Tibial artery (tissue), 4 donors: ENCODE data around the gene ZNF619.

Source experiments
- DNase-seq, 2 donors: peaks; one replicate each; pipeline ENCODE4 v3.0.0-alpha.2; 2019
- H3K27ac ChIP-seq, 2 donors: fragments of 200-600 bp; sonication (generic) in 1 of 2; 1 replicate in 1 of 2; 2 replicates in 1 of 2; pipeline ENCODE4 v1.5.1; 2018 to 2019; ENCODE audit warnings: mild to moderate bottlenecking in 1 of 2
- H3K27me3 ChIP-seq, 2 donors: fragments of 200-600 bp; sonication (generic) in 1 of 2; one replicate each; pipeline versions ENCODE4 v1.5.1 to v1.6.0; 2016 to 2019
- H3K36me3 ChIP-seq, 3 donors: fragments of 200-600 bp; sonication (generic) in 2 of 3; one replicate each; pipeline ENCODE4 v1.5.1; 2016 to 2019; ENCODE audit warnings: mild to moderate bottlenecking in 2 of 3
- H3K4me1 ChIP-seq, 4 donors: fragments of 200-600 bp; sonication (generic) in 2 of 4; 1 replicate in 3 of 4; 2 replicates in 1 of 4; pipeline ENCODE4 v1.5.1; 2016 to 2019
- H3K4me3 ChIP-seq, 2 donors: fragments of 200-600 bp; sonication (generic) in 1 of 2; 1 replicate in 1 of 2; 2 replicates in 1 of 2; pipeline ENCODE4 v1.5.1; 2018 to 2019; ENCODE audit warnings: mild to moderate bottlenecking in 2 of 2
- H3K9me3 ChIP-seq, 3 donors: fragments of 200-600 bp; sonication (generic) in 1 of 3; one replicate each; pipeline ENCODE4 v1.5.1; 2016 to 2019
- CTCF ChIP-seq, 2 experiments: fragments of 200-600 bp in 1 of 2; fragments of 450-650 bp in 1 of 2; IDR thresholded peaks; one replicate each; pipeline ENCODE4 v1.5.1; 2017 to 2019; ENCODE audit warnings: antibody characterized with exemption in 2 of 2, mild to moderate bottlenecking in 1 of 2, moderate library complexity in 1 of 2
- intact Hi-C: fragments of 100-400 bp; cut with DNase I; formaldehyde crosslinking; loops from one replicate; pipeline ENCODE4 v1.15.0; 2023; ENCODE audit warnings: low total_unique reads

Gene ZNF619

GRCh38 chr3:40468018-40468417 lies 8.9 kb upstream of the ZNF619 start:
- no peaks in the 10 kb centered on the region for H3K27me3 ChIP-seq
- intact Hi-C loops, result no loop called here
- peaks cover 9 to 27% (median 17%) of the 10 kb centered on the region in 3 donors for H3K36me3 ChIP-seq
- no peak for TF ChIP-seq CTCF (IDR thresholded peaks at IDR 0.05)
- no peak for DNase-seq
- no peaks in the 10 kb centered on the region for H3K4me1 ChIP-seq
- H3K4me3 ChIP-seq, result no peak overlapping the region
- no peaks in the 10 kb centered on the region for H3K9me3 ChIP-seq
- H3K27ac ChIP-seq, result no peak overlapping the region

GRCh38 chr3:40470701-40471100 lies 6.2 kb upstream of the ZNF619 start:
- intact Hi-C loops, result no loop called here
- peaks cover 0 to 11% (median 4%) of the 10 kb centered on the region in 3 donors for H3K36me3 ChIP-seq
- no peaks in the 10 kb centered on the region for H3K27me3 ChIP-seq
- no peaks in the 10 kb centered on the region for H3K4me1 ChIP-seq
- no peak for TF ChIP-seq CTCF (IDR thresholded peaks at IDR 0.05)
- no peak overlapping the region for H3K4me3 ChIP-seq
- no peak overlapping the region for H3K27ac ChIP-seq
- H3K9me3 ChIP-seq, result no peaks in the 10 kb centered on the region
- DNase-seq, result no peak

GRCh38 chr3:40477666-40478065 lies 744 bp downstream of the ZNF619 start:
- Histone ChIP-seq H3K4me3 (peak overlapping the region; percentile 66 to 72), H3K27me3 (no peaks in the 10 kb centered on the region), H3K36me3 (peaks cover 7 to 38% (median 18%) of the 10 kb centered on the region in 3 donors), H3K27ac (peak overlapping the region in 1 of 2 donors; percentile 71), H3K9me3 (no peaks in the 10 kb centered on the region), H3K4me1 (peaks cover 0 to 13% (median 5%) of the 10 kb centered on the region in 4 donors)
- intact Hi-C loops, result loop anchor here (2.0 kb wide), 1 partner anchor 19 kb away; no protein-coding TSS in a partner anchor
- DNase-seq, result no peak
- no peak for TF ChIP-seq CTCF (IDR thresholded peaks at IDR 0.05)

- Histone ChIP-seq H3K9me3 (peaks cover 3 to 26% (median 25%) of the 10 kb centered on the region in 3 donors), H3K27me3 (no peaks in the 10 kb centered on the region), H3K27ac (no peak overlapping the region), H3K4me3 (no peak overlapping the region), H3K36me3 (peaks cover 59 to 75% (median 63%) of the 10 kb centered on the region in 3 donors), H3K4me1 (no peaks in the 10 kb centered on the region)
- DNase-seq, result no peak
- intact Hi-C loops, result no loop called here
- TF ChIP-seq CTCF (IDR thresholded peaks at IDR 0.05), result no peak
Measured at GRCh38 chr3:40487172-40487571, 10.2 kb downstream of the ZNF619 start.

- Histone ChIP-seq H3K27ac (no peak overlapping the region), H3K27me3 (no peaks in the 10 kb centered on the region), H3K36me3 (peaks cover 22 to 38% (median 29%) of the 10 kb centered on the region in 3 donors), H3K9me3 (peaks cover 3 to 26% (median 25%) of the 10 kb centered on the region in 3 donors), H3K4me3 (no peak overlapping the region), H3K4me1 (no peaks in the 10 kb centered on the region)
- intact Hi-C loops, result no loop called here
- no peak for TF ChIP-seq CTCF (IDR thresholded peaks at IDR 0.05)
- no peak for DNase-seq
Measured at GRCh38 chr3:40490916-40491315, 14.0 kb downstream of the ZNF619 start.

- Histone ChIP-seq H3K4me3 (no peak overlapping the region), H3K27ac (no peak overlapping the region), H3K27me3 (no peaks in the 10 kb centered on the region), H3K9me3 (peaks cover 0 to 6% (median 0%) of the 10 kb centered on the region in 3 donors), H3K4me1 (no peaks in the 10 kb centered on the region), H3K36me3 (peaks cover 0 to 2% (median 1%) of the 10 kb centered on the region in 3 donors)
- no peak for DNase-seq
- intact Hi-C loops, result no loop called here
- no peak for TF ChIP-seq CTCF (IDR thresholded peaks at IDR 0.05)
Measured at GRCh38 chr3:40494698-40495097, 17.8 kb downstream of the ZNF619 start.
